ENCODE measurements around the gene RALB.
"Not testable (repeated sequence)": the region's sequence is repeated elsewhere in the genome, so short reads cannot be mapped to it uniquely, and the experiment has no call there.

RALB gene

GRCh38 chr2:120315367-120316033 is 62.8 kb downstream of the RALB start:
- DNase-seq (ENCODE audit: low spot score) = no peak

GRCh38 chr2:120316071-120316470 is 63.4 kb downstream of the RALB start:
- DNase-seq (ENCODE audit: low spot score) = no peak

GRCh38 chr2:120316528-120317179 is 64.0 kb downstream of the RALB start:
- DNase-seq (ENCODE audit: low spot score) = no peak

- no peak for DNase-seq (ENCODE audit: low spot score)
Observed at GRCh38 chr2:120317180-120317533, 64.5 kb downstream of the RALB start.

- no peak for DNase-seq (ENCODE audit: low spot score)
Observed at GRCh38 chr2:120317916-120318315, 65.3 kb downstream of the RALB start.

- DNase-seq (ENCODE audit: low spot score) = peak; percentile 60
Observed at GRCh38 chr2:120318626-120319025, 66.0 kb downstream of the RALB start.

GRCh38 chr2:120319123-120319522 is 66.5 kb downstream of the RALB start:
- DNase-seq (ENCODE audit: low spot score) = no peak

GRCh38 chr2:120319686-120320317 is 67.2 kb downstream of the RALB start:
- DNase-seq (ENCODE audit: low spot score) = no peak

- no peak for DNase-seq (ENCODE audit: low spot score)
Observed at GRCh38 chr2:120320318-120320851, 67.7 kb downstream of the RALB start.

- not testable (repeated sequence) for DNase-seq (ENCODE audit: low spot score)
Observed at GRCh38 chr2:120320887-120321556, 68.4 kb downstream of the RALB start.

- no peak for DNase-seq (ENCODE audit: low spot score)
Observed at GRCh38 chr2:120321721-120322284, 69.2 kb downstream of the RALB start.

GRCh38 chr2:120322329-120322728 is 69.7 kb downstream of the RALB start:
- no peak for DNase-seq (ENCODE audit: low spot score)

- DNase-seq (ENCODE audit: low spot score) = peak; percentile 94
Observed at GRCh38 chr2:120323214-120323613, 70.6 kb downstream of the RALB start.

GRCh38 chr2:120323807-120324399 is 71.3 kb downstream of the RALB start:
- no peak for DNase-seq (ENCODE audit: low spot score)

GRCh38 chr2:120324933-120325332 is 72.3 kb downstream of the RALB start:
- no peak for DNase-seq (ENCODE audit: low spot score)

- no peak for DNase-seq (ENCODE audit: low spot score)
Observed at GRCh38 chr2:120326066-120326465, 73.4 kb downstream of the RALB start.

- no peak for DNase-seq (ENCODE audit: low spot score)
Observed at GRCh38 chr2:120330946-120331822, 78.5 kb downstream of the RALB start.

- no peak for DNase-seq (ENCODE audit: low spot score)
Observed at GRCh38 chr2:120331903-120332302, 79.3 kb downstream of the RALB start.

GRCh38 chr2:120332384-120332783 is 79.7 kb downstream of the RALB start:
- DNase-seq (ENCODE audit: low spot score) = no peak

GRCh38 chr2:120334068-120334467 is 81.4 kb downstream of the RALB start:
- DNase-seq (ENCODE audit: low spot score) = no peak

GRCh38 chr2:120336749-120337148 is 84.1 kb downstream of the RALB start:
- no peak for DNase-seq (ENCODE audit: low spot score)

All from AG20443 (cell line).